ENCODE data around the gene PRDM5.

DNA sequence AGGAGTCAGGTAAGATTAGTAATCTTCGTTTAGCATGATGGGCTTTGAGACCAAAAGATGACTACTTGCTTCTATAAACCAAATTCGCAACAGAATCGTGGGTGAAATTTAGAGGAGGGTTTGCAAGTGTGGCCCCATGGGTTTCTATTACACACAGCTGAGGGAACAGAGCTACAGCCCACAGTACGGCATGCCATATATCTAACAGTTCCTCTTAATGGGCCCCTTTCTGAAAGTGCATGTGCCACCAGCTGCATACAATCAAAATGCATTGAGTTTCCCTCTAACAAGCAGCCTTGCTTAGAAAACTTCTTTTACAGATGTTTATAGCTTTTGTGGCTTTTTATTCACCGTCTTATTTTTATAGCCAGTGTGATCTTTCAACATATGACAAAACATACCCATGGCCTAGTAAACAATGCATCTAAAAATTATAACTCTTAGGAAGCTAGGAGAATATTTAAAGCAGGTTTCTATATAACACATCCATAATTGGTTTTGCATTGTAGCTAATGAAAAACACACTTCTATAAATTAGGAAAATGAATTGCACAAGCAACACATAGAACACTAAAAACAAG lies 202.1 kb downstream of the PRDM5 start:
- TF ChIP-seq, protein P1, sequence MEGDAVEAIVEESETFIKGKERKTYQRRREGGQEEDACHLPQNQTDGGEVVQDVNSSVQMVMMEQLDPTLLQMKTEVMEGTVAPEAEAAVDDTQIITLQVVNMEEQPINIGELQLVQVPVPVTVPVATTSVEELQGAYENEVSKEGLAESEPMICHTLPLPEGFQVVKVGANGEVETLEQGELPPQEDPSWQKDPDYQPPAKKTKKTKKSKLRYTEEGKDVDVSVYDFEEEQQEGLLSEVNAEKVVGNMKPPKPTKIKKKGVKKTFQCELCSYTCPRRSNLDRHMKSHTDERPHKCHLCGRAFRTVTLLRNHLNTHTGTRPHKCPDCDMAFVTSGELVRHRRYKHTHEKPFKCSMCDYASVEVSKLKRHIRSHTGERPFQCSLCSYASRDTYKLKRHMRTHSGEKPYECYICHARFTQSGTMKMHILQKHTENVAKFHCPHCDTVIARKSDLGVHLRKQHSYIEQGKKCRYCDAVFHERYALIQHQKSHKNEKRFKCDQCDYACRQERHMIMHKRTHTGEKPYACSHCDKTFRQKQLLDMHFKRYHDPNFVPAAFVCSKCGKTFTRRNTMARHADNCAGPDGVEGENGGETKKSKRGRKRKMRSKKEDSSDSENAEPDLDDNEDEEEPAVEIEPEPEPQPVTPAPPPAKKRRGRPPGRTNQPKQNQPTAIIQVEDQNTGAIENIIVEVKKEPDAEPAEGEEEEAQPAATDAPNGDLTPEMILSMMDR (IDR thresholded peaks at IDR 0.05) = no peak
- TF ChIP-seq POLR2A (IDR thresholded peaks at IDR 0.05) = no peak
